Activated CD4-positive, alpha-beta memory T cell treated with anti-CD3 and anti-CD28 coated beads for 36 hours (primary cell): Measurements from ENCODE around the gene FYCO1. TPM values are rescaled to one million over a fixed set of nuclear protein-coding genes. Genes with fewer than 3 reads are reported as not detected.

Experiments used
- CTCF ChIA-PET: fragments of 350-600 bp; sonication (Branson Sonifier 250); formaldehyde crosslinking; loops from one replicate; lab custom pipeline; 2021; ENCODE audit warnings: antibody characterized with exemption, inconsistent platforms; lab: Charles Lee
- POLR2A ChIA-PET: fragments of 350-600 bp; sonication (Branson Sonifier 250); formaldehyde crosslinking; loops from one replicate; lab custom pipeline; 2021; ENCODE audit warnings: antibody characterized with exemption; lab: Charles Lee
- DNase-seq: peaks from one replicate; pipeline ENCODE4 v3.0.0-alpha.2; 2020
- H3K27ac Mint-ChIP-seq: one replicate; pipeline ENCODE4 v1.8.0; 2021; ENCODE audit warnings: mixed read lengths
- H3K27me3 Mint-ChIP-seq: one replicate; pipeline ENCODE4 v1.8.0; 2021; ENCODE audit warnings: mixed read lengths
- H3K36me3 Mint-ChIP-seq: one replicate; pipeline ENCODE4 v1.8.0; 2021; ENCODE audit warnings: mixed read lengths
- H3K4me1 Mint-ChIP-seq: one replicate; pipeline ENCODE4 v1.8.0; 2021; ENCODE audit warnings: low read depth, mixed read lengths
- H3K4me3 Mint-ChIP-seq: one replicate; pipeline ENCODE4 v1.8.0; 2021; ENCODE audit warnings: mild to moderate bottlenecking, mixed read lengths
- H3K9me3 Mint-ChIP-seq: one replicate; pipeline ENCODE4 v1.8.0; 2021; ENCODE audit warnings: mixed read lengths
- intact Hi-C: fragments of 100-400 bp; cut with micrococcal nuclease; formaldehyde crosslinking; loops from one replicate; pipeline ENCODE4 v1.15.1; 2023
- total RNA-seq, 2 experiments: library from RNA; stranded (reverse); gene quantifications; one replicate each; pipeline ENCODE4 v1.2.3, GENCODE V29; 2021

FYCO1 gene
- total RNA-seq, 2 experiments from 2014 or later: 13.7 to 14.0 TPM

- Mint-ChIP-seq H3K4me3 (no peak overlapping the region), H3K4me1 (peaks cover 23% of the 10 kb centered on the region), H3K36me3 (peaks cover 91% of the 10 kb centered on the region), H3K27me3 (no peaks in the 10 kb centered on the region), H3K27ac (no peak overlapping the region), H3K9me3 (no peaks in the 10 kb centered on the region)
- no peak for DNase-seq
- intact Hi-C loops: no loop called here
- ChIA-PET CTCF (interaction anchor here (1.4 to 3.2 kb wide), 3 partner anchors 10 to 121 kb away, joined by 6 to 23 read pairs (median 7); no protein-coding TSS in a partner anchor), POLR2A (no interaction called here)
These were observed 38.0 kb downstream of the FYCO1 start for GRCh38 chr3:45957586-45957985.

- Mint-ChIP-seq H3K36me3 (peaks cover 90% of the 10 kb centered on the region), H3K9me3 (no peaks in the 10 kb centered on the region), H3K27me3 (no peaks in the 10 kb centered on the region), H3K4me1 (peaks cover 22% of the 10 kb centered on the region), H3K27ac (no peak overlapping the region), H3K4me3 (no peak overlapping the region)
- CTCF ChIA-PET: interaction anchor here (1.1 kb wide), 1 partner anchor 17 kb away, joined by 4 read pairs; no protein-coding TSS in a partner anchor
- intact Hi-C loops: no loop called here
- POLR2A ChIA-PET: no interaction called here
- DNase-seq: no peak
These were observed 39.9 kb downstream of the FYCO1 start for GRCh38 chr3:45955706-45956105.

- CTCF ChIA-PET: interaction anchor here (1.1 kb wide), 1 partner anchor 16 kb away, joined by 4 read pairs; no protein-coding TSS in a partner anchor
- H3K27ac Mint-ChIP-seq: no peak overlapping the region
- H3K4me3 Mint-ChIP-seq: no peak overlapping the region
These were observed 40.5 kb downstream of the FYCO1 start for GRCh38 chr3:45955017-45955647.

DNA sequence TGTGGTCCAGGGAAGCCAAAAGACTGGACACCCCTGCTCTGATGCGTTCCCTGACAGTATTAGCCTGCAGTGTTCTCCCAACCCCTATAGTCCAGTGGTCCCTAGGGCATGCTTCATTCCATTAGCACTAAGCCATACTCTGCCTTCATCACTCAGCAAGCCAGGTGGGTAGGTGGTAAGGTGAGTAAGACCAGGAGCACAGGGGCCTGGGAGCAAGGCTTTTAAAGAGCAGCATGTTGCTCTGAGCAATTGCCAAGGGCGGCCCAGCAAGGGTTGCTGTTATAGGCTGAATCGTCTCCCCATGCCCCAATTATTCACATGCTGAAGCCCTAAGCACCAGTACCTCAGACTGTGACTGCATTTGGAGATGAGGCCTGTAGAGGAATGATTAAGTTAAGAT, 41.3 kb downstream of the FYCO1 start:
- no peaks in the 10 kb centered on the region for H3K27me3 Mint-ChIP-seq
- H3K4me3 Mint-ChIP-seq: no peak overlapping the region
- intact Hi-C loops: no loop called here
- H3K27ac Mint-ChIP-seq: no peak overlapping the region
- ChIA-PET POLR2A (no interaction called here), CTCF (interaction anchor here (0.8 kb wide), 1 partner anchor 123 kb away, joined by 3 read pairs; no protein-coding TSS in a partner anchor)
- H3K4me1 Mint-ChIP-seq: peaks cover 33% of the 10 kb centered on the region
- DNase-seq: no peak
- H3K36me3 Mint-ChIP-seq: peaks cover 85% of the 10 kb centered on the region
- no peaks in the 10 kb centered on the region for H3K9me3 Mint-ChIP-seq

More at GRCh38 chr3:45955017-45955647, 40.5 kb downstream of the FYCO1 start:
- Mint-ChIP-seq H3K9me3 (no peaks in the 10 kb centered on the region), H3K27me3 (no peaks in the 10 kb centered on the region), H3K36me3 (peaks cover 85% of the 10 kb centered on the region), H3K4me1 (peaks cover 28% of the 10 kb centered on the region)
- POLR2A ChIA-PET: no interaction called here
- DNase-seq: no peak
- intact Hi-C loops: no loop called here

DNA sequence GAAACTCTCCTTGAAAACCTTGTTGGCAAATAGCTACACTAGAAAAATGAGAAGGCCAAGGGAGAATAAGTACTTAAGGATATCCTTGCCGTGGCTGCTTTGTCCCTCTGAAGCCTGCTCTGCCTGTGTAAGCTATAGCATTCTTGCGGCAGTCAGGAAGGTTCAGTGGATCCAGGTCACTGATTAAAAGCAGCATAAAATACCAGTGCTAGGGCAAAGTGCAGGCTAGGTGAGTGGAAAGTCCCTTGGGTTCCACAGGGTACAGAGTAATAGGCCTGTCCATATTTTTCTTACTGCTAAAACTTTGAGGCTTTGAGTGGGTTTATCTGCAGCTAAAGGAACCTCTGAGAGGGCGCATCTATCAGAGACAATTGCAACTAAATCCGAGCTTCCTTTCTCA, 42.1 kb downstream of the FYCO1 start:
- intact Hi-C loops: no loop called here
- DNase-seq: no peak
- ChIA-PET CTCF (interaction anchor here (0.8 to 1.2 kb wide), 2 partner anchors 124 to 125 kb away, joined by 3 to 4 read pairs; no protein-coding TSS in a partner anchor), POLR2A (interaction anchor here (1.3 kb wide), 1 partner anchor 13 kb away, joined by 3 read pairs; no protein-coding TSS in a partner anchor)
- Mint-ChIP-seq H3K4me3 (no peak overlapping the region), H3K36me3 (peaks cover 85% of the 10 kb centered on the region), H3K4me1 (peaks cover 36% of the 10 kb centered on the region), H3K27me3 (no peaks in the 10 kb centered on the region), H3K9me3 (no peaks in the 10 kb centered on the region), H3K27ac (no peak overlapping the region)

DNA sequence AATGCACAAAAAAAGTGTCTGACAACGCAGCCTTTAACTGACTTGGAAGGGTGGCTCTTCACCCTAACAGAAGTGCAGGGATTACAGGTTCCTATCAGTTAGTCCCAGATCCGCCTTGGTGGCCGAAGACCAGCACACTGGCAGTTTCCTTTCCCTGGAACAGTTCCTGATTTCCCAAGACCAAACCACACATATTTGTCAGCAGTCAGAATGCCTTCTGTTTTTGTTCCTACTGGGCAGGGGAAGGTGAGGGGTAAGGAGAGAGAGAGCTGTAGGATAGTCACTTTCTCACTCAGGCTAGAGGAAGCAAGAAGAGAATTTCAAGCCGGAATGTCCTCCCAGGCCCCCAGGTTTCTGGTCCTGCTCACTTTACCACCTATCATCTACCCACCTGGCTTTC, 43.2 kb downstream of the FYCO1 start:
- ChIA-PET CTCF (interaction anchor here (0.7 to 2.7 kb wide), 5 partner anchors 9 to 127 kb away, joined by 3 to 21 read pairs (median 4); partner anchors contain the start of gene CXCR6), POLR2A (interaction anchor here (0.5 to 2.0 kb wide), 3 partner anchors 14 to 542 kb away, joined by 3 to 7 read pairs (median 4); no protein-coding TSS in a partner anchor)
- no peak for DNase-seq
- no peak overlapping the region for H3K4me3 Mint-ChIP-seq
- H3K27me3 Mint-ChIP-seq: no peaks in the 10 kb centered on the region
- intact Hi-C loops: no loop called here
- H3K4me1 Mint-ChIP-seq: peaks cover 39% of the 10 kb centered on the region
- no peaks in the 10 kb centered on the region for H3K9me3 Mint-ChIP-seq
- no peak overlapping the region for H3K27ac Mint-ChIP-seq
- peaks cover 85% of the 10 kb centered on the region for H3K36me3 Mint-ChIP-seq

GRCh38 chr3:45951946-45952345, 43.7 kb downstream of the FYCO1 start:
- intact Hi-C loops: no loop called here
- Mint-ChIP-seq H3K4me1 (peaks cover 40% of the 10 kb centered on the region), H3K9me3 (no peaks in the 10 kb centered on the region), H3K27me3 (no peaks in the 10 kb centered on the region), H3K4me3 (no peak overlapping the region), H3K36me3 (peaks cover 85% of the 10 kb centered on the region), H3K27ac (peak overlapping the region; percentile 77)
- CTCF ChIA-PET: interaction anchor here (0.7 to 2.7 kb wide), 4 partner anchors 9 to 125 kb away, joined by 3 to 21 read pairs (median 6); partner anchors contain the start of gene CXCR6
- POLR2A ChIA-PET: interaction anchor here (0.5 to 2.1 kb wide), 3 partner anchors 11 to 541 kb away, joined by 4 to 30 read pairs (median 7); no protein-coding TSS in a partner anchor
- no peak for DNase-seq

DNA sequence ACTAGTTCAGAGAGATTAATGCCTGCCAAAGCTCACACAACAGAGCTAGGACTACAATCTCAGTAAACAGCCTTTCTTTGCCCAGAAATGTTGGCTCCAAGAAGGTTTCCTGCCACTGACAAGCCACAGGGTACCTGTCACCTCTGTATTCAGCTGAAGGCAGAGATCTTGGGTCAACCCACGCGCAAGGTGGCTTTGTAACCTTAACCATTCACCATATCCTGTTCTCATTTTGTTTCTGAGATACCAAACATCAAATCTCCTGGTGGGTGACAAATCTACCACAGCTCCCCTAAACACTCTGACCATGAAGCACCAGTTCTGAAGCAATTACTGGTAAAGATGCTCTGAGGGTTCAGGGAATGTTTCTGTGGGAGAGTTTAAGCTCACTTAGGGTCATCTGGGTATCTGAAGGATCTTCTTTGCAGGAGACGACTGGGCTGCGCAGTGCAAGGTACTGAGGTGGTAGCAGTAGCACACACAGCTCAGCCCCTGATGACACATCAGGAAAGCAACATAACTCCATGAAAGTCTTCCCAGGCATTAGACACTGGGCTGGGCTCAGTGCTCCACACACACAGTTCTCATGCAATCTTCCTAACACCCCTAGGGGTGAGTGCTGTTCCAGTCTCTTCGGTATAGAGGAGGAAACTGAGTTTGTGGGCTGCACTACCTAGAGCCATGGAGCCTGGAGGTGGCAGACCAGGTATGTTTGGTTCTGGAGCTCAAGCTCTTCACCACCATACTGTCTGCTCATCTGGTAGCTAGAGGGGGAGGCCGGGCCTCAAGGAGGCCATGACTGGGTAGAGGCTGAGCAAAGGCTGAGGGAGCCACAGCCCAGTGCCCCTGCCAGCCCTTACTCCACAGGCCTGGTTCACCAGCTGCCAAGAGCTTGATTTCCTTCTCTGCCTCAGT, 44.7 kb downstream of the FYCO1 start:
- H3K36me3 Mint-ChIP-seq: peaks cover 88% of the 10 kb centered on the region
- H3K27ac Mint-ChIP-seq: peak overlapping the region; percentile 77
- no peak overlapping the region for H3K4me3 Mint-ChIP-seq
- intact Hi-C loops: loop anchor here (1.0 kb wide), 1 partner anchor 13 kb away; no protein-coding TSS in a partner anchor
- H3K27me3 Mint-ChIP-seq: peaks cover under 1% of the 10 kb centered on the region
- ChIA-PET POLR2A (interaction anchor here (1.0 to 2.1 kb wide), 8 partner anchors 8 to 419 kb away, joined by 3 to 30 read pairs (median 6); partner anchors contain the start of gene FYCO1), CTCF (interaction anchor here (0.6 to 2.7 kb wide), 12 partner anchors 8 to 909 kb away, joined by 3 to 21 read pairs (median 3); partner anchors contain the start of genes CXCR6 and FYCO1)
- DNase-seq: peak; percentile 85
- no peaks in the 10 kb centered on the region for H3K9me3 Mint-ChIP-seq
- H3K4me1 Mint-ChIP-seq: peaks cover 50% of the 10 kb centered on the region

DNA sequence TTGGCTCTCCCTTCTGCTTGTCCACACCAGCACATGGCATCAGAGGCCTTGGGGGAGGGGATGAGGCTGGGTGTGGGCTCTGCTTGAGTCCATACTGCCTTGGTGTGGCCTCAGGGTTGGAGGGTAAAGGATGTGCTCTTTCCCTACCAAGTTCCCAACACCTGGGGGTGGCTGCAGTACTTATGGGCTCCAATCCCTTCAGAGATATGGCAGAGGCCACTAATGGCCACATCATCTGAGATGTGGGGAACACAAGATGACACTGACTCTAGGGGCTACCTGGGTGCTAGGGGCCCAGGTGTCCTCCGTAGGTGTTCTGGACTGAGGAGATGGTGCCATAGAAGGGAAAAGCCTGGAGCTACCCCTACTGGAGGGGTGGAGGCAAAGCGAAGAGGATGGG, 45.5 kb downstream of the FYCO1 start:
- H3K9me3 Mint-ChIP-seq: no peaks in the 10 kb centered on the region
- peaks cover 57% of the 10 kb centered on the region for H3K4me1 Mint-ChIP-seq
- H3K36me3 Mint-ChIP-seq: peaks cover 88% of the 10 kb centered on the region
- no peak for DNase-seq
- peaks cover 4% of the 10 kb centered on the region for H3K27me3 Mint-ChIP-seq
- ChIA-PET POLR2A (interaction anchor here (1.2 to 2.1 kb wide), 7 partner anchors 9 to 420 kb away, joined by 3 to 30 read pairs (median 7); no protein-coding TSS in a partner anchor), CTCF (interaction anchor here (0.7 to 2.7 kb wide), 9 partner anchors 11 to 418 kb away, joined by 3 to 21 read pairs (median 5); partner anchors contain the start of gene FYCO1)
- intact Hi-C loops: loop anchor here (1.0 kb wide), 1 partner anchor 14 kb away; no protein-coding TSS in a partner anchor
- peak overlapping the region; percentile 77 for H3K27ac Mint-ChIP-seq
- H3K4me3 Mint-ChIP-seq: no peak overlapping the region

- H3K36me3 Mint-ChIP-seq: peaks cover 85% of the 10 kb centered on the region
- H3K27ac Mint-ChIP-seq: peak overlapping the region; percentile 77
- ChIA-PET POLR2A (interaction anchor here (1.1 kb wide), 1 partner anchor 12 kb away, joined by 3 read pairs; no protein-coding TSS in a partner anchor), CTCF (no interaction called here)
- no peak for DNase-seq
- peaks cover 64% of the 10 kb centered on the region for H3K4me1 Mint-ChIP-seq
- peaks cover 5% of the 10 kb centered on the region for H3K27me3 Mint-ChIP-seq
- H3K9me3 Mint-ChIP-seq: no peaks in the 10 kb centered on the region
- intact Hi-C loops: loop anchor here (10.0 kb wide), 2 partner anchors 285 to 345 kb away; no protein-coding TSS in a partner anchor
- no peak overlapping the region for H3K4me3 Mint-ChIP-seq
These were observed 46.2 kb downstream of the FYCO1 start for GRCh38 chr3:45949432-45949831.

GRCh38 chr3:45948881-45949280, 46.7 kb downstream of the FYCO1 start:
- Mint-ChIP-seq H3K4me3 (no peak overlapping the region), H3K9me3 (no peaks in the 10 kb centered on the region), H3K27me3 (peaks cover 5% of the 10 kb centered on the region), H3K27ac (peak overlapping the region; percentile 77), H3K36me3 (peaks cover 80% of the 10 kb centered on the region), H3K4me1 (peaks cover 62% of the 10 kb centered on the region)
- DNase-seq: no peak
- POLR2A ChIA-PET: interaction anchor here (1.1 kb wide), 1 partner anchor 13 kb away, joined by 3 read pairs; no protein-coding TSS in a partner anchor
- CTCF ChIA-PET: interaction anchor here (19.0 kb wide), 1 partner anchor 128 kb away, joined by 445 read pairs; no protein-coding TSS in a partner anchor
- intact Hi-C loops: loop anchor here (10.0 kb wide), 2 partner anchors 284 to 346 kb away; no protein-coding TSS in a partner anchor
